ENCODE data around the gene NDST3.

GRCh38 chr4:118058955-118059354 is 24.7 kb downstream of the NDST3 start:
- TF ChIP-seq, protein P1, sequence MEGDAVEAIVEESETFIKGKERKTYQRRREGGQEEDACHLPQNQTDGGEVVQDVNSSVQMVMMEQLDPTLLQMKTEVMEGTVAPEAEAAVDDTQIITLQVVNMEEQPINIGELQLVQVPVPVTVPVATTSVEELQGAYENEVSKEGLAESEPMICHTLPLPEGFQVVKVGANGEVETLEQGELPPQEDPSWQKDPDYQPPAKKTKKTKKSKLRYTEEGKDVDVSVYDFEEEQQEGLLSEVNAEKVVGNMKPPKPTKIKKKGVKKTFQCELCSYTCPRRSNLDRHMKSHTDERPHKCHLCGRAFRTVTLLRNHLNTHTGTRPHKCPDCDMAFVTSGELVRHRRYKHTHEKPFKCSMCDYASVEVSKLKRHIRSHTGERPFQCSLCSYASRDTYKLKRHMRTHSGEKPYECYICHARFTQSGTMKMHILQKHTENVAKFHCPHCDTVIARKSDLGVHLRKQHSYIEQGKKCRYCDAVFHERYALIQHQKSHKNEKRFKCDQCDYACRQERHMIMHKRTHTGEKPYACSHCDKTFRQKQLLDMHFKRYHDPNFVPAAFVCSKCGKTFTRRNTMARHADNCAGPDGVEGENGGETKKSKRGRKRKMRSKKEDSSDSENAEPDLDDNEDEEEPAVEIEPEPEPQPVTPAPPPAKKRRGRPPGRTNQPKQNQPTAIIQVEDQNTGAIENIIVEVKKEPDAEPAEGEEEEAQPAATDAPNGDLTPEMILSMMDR (IDR thresholded peaks at IDR 0.05), result no peak
- TF ChIP-seq POLR2AphosphoS5 (IDR thresholded peaks at IDR 0.05), result no peak
- TF ChIP-seq EP300 (IDR thresholded peaks at IDR 0.05), result no peak
- no peak for TF ChIP-seq POLR2A (IDR thresholded peaks at IDR 0.05)
